Effector CD8-positive, alpha-beta T cell (primary cell): ENCODE measurements around the gene SLC35F3.

Source experiments
- DNase-seq: peaks from one replicate; lab custom pipeline; 2025; lab: John Stamatoyannopoulos, UW

SLC35F3 gene

GRCh38 chr1:233972951-233973635 is 68.6 kb downstream of the SLC35F3 start:
- DNase-seq, result no peak

GRCh38 chr1:233975486-233975885 is 71.0 kb downstream of the SLC35F3 start:
- no peak for DNase-seq

- no peak for DNase-seq
These were observed 76.7 kb downstream of the SLC35F3 start for GRCh38 chr1:233981042-233981675.

GRCh38 chr1:233982827-233983518 is 78.5 kb downstream of the SLC35F3 start:
- DNase-seq, result no peak

GRCh38 chr1:233983811-233984210 is 79.3 kb downstream of the SLC35F3 start:
- no peak for DNase-seq

- no peak for DNase-seq
These were observed 84.7 kb downstream of the SLC35F3 start for GRCh38 chr1:233988963-233989696.

- no peak for DNase-seq
These were observed 86.0 kb downstream of the SLC35F3 start for GRCh38 chr1:233990486-233990885.

- no peak for DNase-seq
These were observed 89.2 kb downstream of the SLC35F3 start for GRCh38 chr1:233993651-233994050.

GRCh38 chr1:233994112-233994511 is 89.6 kb downstream of the SLC35F3 start:
- no peak for DNase-seq

- no peak for DNase-seq
These were observed 94.0 kb downstream of the SLC35F3 start for GRCh38 chr1:233998456-233998855.

GRCh38 chr1:233998891-233999290 is 94.4 kb downstream of the SLC35F3 start:
- DNase-seq, result no peak

GRCh38 chr1:234000557-234001041 is 96.1 kb downstream of the SLC35F3 start:
- no peak for DNase-seq

- no peak for DNase-seq
These were observed 97.3 kb downstream of the SLC35F3 start for GRCh38 chr1:234001817-234002216.

- no peak for DNase-seq
These were observed 100.1 kb downstream of the SLC35F3 start for GRCh38 chr1:234004591-234004990.

GRCh38 chr1:234007684-234008083 is 103.2 kb downstream of the SLC35F3 start:
- no peak for DNase-seq

GRCh38 chr1:234008591-234008990 is 104.1 kb downstream of the SLC35F3 start:
- no peak for DNase-seq

- DNase-seq, result no peak
These were observed 105.2 kb downstream of the SLC35F3 start for GRCh38 chr1:234009668-234010067.

- DNase-seq, result no peak
These were observed 109.7 kb downstream of the SLC35F3 start for GRCh38 chr1:234014208-234014607.

GRCh38 chr1:234018816-234019215 is 114.3 kb downstream of the SLC35F3 start:
- DNase-seq, result no peak

- DNase-seq, result no peak
These were observed 114.9 kb downstream of the SLC35F3 start for GRCh38 chr1:234019387-234019786.

GRCh38 chr1:234022302-234022701 is 117.8 kb downstream of the SLC35F3 start:
- no peak for DNase-seq

GRCh38 chr1:234039603-234040002 is 135.1 kb downstream of the SLC35F3 start:
- no peak for DNase-seq
